IMR-90 (cell line): ENCODE data around the gene LRRC1. TPM values are rescaled to one million over a fixed set of nuclear protein-coding genes. Genes with fewer than 3 reads are reported as not detected.

Experiments
- ATAC-seq: fragments of 200-7000 bp; cut with Tn5 transposase; 2 replicates; pipeline ENCODE4 v1.9.1; 2020; ENCODE audit warnings: low read depth, mild to moderate bottlenecking, moderate library complexity
- BruUV-seq: library from RNA; stranded (reverse); fragments of 400-500 nt; replicated peaks from 2 replicates; lab custom pipeline; 2021; lab: Mats Ljungman, UMichigan
- CTCF ChIA-PET: fragments of 300-600 bp; formaldehyde crosslinking; extraction: SDS; loops from one replicate; lab custom pipeline; 2021; ENCODE audit warnings: antibody characterized with exemption; lab: Yijun Ruan, JAX
- POLR2A ChIA-PET: fragments of 300-600 bp; sonication (Branson Sonifier 250); formaldehyde crosslinking; loops from one replicate; lab custom pipeline; 2022; ENCODE audit warnings: antibody characterized with exemption; ENCODE audit not compliant: unreplicated experiment; lab: Charles Lee
- DNase-seq: peaks from one replicate; pipeline ENCODE4 v3.0.0; 2013
- H2AFZ ChIP-seq: replicated peaks from 2 replicates; pipeline ENCODE3; 2013; ENCODE audit warnings: low read length, mild to moderate bottlenecking; ENCODE audit not compliant: poor library complexity
- H2AK5ac ChIP-seq: 2 replicates; pipeline ENCODE4 v1.6.1; 2013; ENCODE audit warnings: low read depth, low read length, inconsistent platforms
- H2AK9ac ChIP-seq: replicated peaks from 2 replicates; pipeline ENCODE3; 2013; ENCODE audit warnings: mild to moderate bottlenecking, low read depth, low read length, moderate library complexity; ENCODE audit not compliant: poor library complexity
- H2BK120ac ChIP-seq: 2 replicates; pipeline ENCODE4 v1.6.1; 2013; ENCODE audit warnings: low read depth, low read length, inconsistent platforms
- H2BK15ac ChIP-seq: 3 replicates; pipeline ENCODE4 v1.6.1; 2013; ENCODE audit warnings: low read depth, low read length, inconsistent platforms
- H2BK20ac ChIP-seq: 2 replicates; pipeline ENCODE4 v1.6.1; 2013; ENCODE audit warnings: low read depth, mild to moderate bottlenecking, inconsistent platforms, low read length, moderate library complexity
- H2BK5ac ChIP-seq: 2 replicates; pipeline ENCODE4 v1.6.1; 2013; ENCODE audit warnings: mild to moderate bottlenecking, low read depth, low read length, inconsistent platforms; ENCODE audit not compliant: poor library complexity, severe bottlenecking
- H3K14ac ChIP-seq: replicated peaks from 2 replicates; pipeline ENCODE4 v1.6.1; 2013; ENCODE audit warnings: low read depth, low read length, inconsistent platforms
- H3K18ac ChIP-seq: 2 replicates; pipeline ENCODE4 v1.6.1; 2013; ENCODE audit warnings: low read depth, low read length, control low read depth
- H3K23ac ChIP-seq: 2 replicates; pipeline ENCODE4 v1.6.1; 2013; ENCODE audit warnings: low read depth, low read length, inconsistent platforms
- H3K27ac ChIP-seq: 2 replicates; pipeline ENCODE4 v1.5.1; 2013; ENCODE audit warnings: mild to moderate bottlenecking, control low read depth, low read length; ENCODE audit not compliant: insufficient read depth
- H3K27me3 ChIP-seq: 2 replicates; pipeline ENCODE4 v1.6.1; 2013; ENCODE audit warnings: low read length; ENCODE audit not compliant: control insufficient read depth, insufficient read depth
- H3K36me3 ChIP-seq: 2 replicates; pipeline ENCODE4 v1.6.1; 2013; ENCODE audit warnings: low read length, mixed read lengths; ENCODE audit not compliant: control insufficient read depth, insufficient read depth
- H3K4ac ChIP-seq: 2 replicates; pipeline ENCODE4 v1.6.1; 2013; ENCODE audit warnings: low read depth, low read length, inconsistent platforms
- H3K4me1 ChIP-seq: 2 replicates; pipeline ENCODE4 v1.6.1; 2013; ENCODE audit warnings: low read length, mixed read lengths; ENCODE audit not compliant: control insufficient read depth, insufficient read depth
- H3K4me2 ChIP-seq: 2 replicates; pipeline ENCODE4 v1.6.1; 2013; ENCODE audit warnings: low read depth, mild to moderate bottlenecking, control low read depth, low read length, moderate library complexity
- H3K4me3 ChIP-seq: 2 replicates; pipeline ENCODE4 v1.5.1; 2013; ENCODE audit warnings: low read depth, mild to moderate bottlenecking, control low read depth, low read length, moderate library complexity; ENCODE audit not compliant: insufficient read depth
- H3K56ac ChIP-seq: 2 replicates; pipeline ENCODE4 v1.6.1; 2013; ENCODE audit warnings: low read length, inconsistent platforms; ENCODE audit not compliant: insufficient read depth; ENCODE audit errors: extremely low read depth
- H3K79me1 ChIP-seq, 2 experiments: 2 replicates each; pipeline ENCODE4 v1.6.1; 2013; ENCODE audit warnings: low read length in 2 of 2, inconsistent platforms in 1 of 2, low read depth in 1 of 2
- H3K9ac ChIP-seq: 2 replicates; pipeline ENCODE4 v1.6.1; 2013; ENCODE audit warnings: low read depth, low read length, control low read depth
- H3K9me1 ChIP-seq: 2 replicates; pipeline ENCODE4 v1.6.1; 2013; ENCODE audit warnings: low read length, inconsistent platforms; ENCODE audit not compliant: insufficient read depth
- H3K9me3 ChIP-seq: 2 replicates; pipeline ENCODE4 v1.6.1; 2013; ENCODE audit warnings: low read length; ENCODE audit not compliant: control insufficient read depth, insufficient read depth
- H4K20me1 ChIP-seq: 2 replicates; pipeline ENCODE4 v1.6.1; 2013; ENCODE audit warnings: low read length, inconsistent platforms; ENCODE audit not compliant: insufficient read depth
- H4K5ac ChIP-seq: 2 replicates; pipeline ENCODE4 v1.6.1; 2013; ENCODE audit warnings: mild to moderate bottlenecking, low read depth, low read length, control low read depth
- H4K8ac ChIP-seq, 2 experiments: 2 replicates each; pipeline ENCODE4 v1.6.1; 2013; ENCODE audit warnings: low read depth in 2 of 2, low read length in 2 of 2, control low read depth in 1 of 2, inconsistent platforms in 1 of 2
- H4K91ac ChIP-seq: 2 replicates; pipeline ENCODE4 v1.6.1; 2013; ENCODE audit warnings: low read depth, low read length, inconsistent platforms; ENCODE audit not compliant: insufficient read depth
- FOS ChIP-seq: fragments of 150-350 bp; IDR thresholded peaks from 2 replicates; pipeline ENCODE4 v1.6.1; 2016; ENCODE audit warnings: low read depth, low read length
- MAFK ChIP-seq: IDR thresholded peaks from 2 replicates; pipeline ENCODE4 v1.6.1; 2012; ENCODE audit warnings: low read depth, low read length, improper control_type of control experiment
- WGBS, 2 experiments: methylation state at CpG; one replicate each; pipeline versions ENCODE4 v1.1.5 to v1.1.7; 2013; ENCODE audit warnings: missing lambda C conversion rate in 2 of 2; ENCODE audit not compliant: insufficient read length in 1 of 2; ENCODE audit errors: extremely low coverage in 2 of 2; 5-methylcytosine and 5-hydroxymethylcytosine counted together
- dilution Hi-C: fragments of 300-500 bp; cut with HindIII; formaldehyde crosslinking; loops from one replicate; pipeline ENCODE4 v1.14.3; 2018; ENCODE audit warnings: low sequenced_read_pairs; ENCODE audit not compliant: unreplicated experiment
- in situ Hi-C: fragments of 300-500 bp; cut with MboI; formaldehyde crosslinking; loops from 3 replicates; pipeline ENCODE4 v1.14.3; 2019; ENCODE audit warnings: low sequenced_read_pairs, inconsistent platforms, mixed read lengths
- intact Hi-C: fragments of 100-400 bp; cut with micrococcal nuclease; formaldehyde crosslinking; loops from 2 replicates; pipeline ENCODE4 v1.10.0; 2022
- polyA plus RNA-seq, 3 experiments: library from polyadenylated mRNA; depleted of rRNA; stranded (reverse); fragments of >200 nt; gene quantifications; 2 replicates each; pipeline ENCODE4 v1.2.3, GENCODE V29; 2012; ENCODE audit warnings: low replicate concordance in 1 of 3
- total RNA-seq: library from RNA; depleted of rRNA; stranded (reverse); fragments of >200 nt; gene quantifications from 2 replicates; pipeline ENCODE4 v1.2.3, GENCODE V29; 2012

The LRRC1 gene
- total and polyA plus RNA-seq, 2 of the 4 experiments (the other 2 are of a cell fraction): 5.1 to 6.1 TPM

DNA sequence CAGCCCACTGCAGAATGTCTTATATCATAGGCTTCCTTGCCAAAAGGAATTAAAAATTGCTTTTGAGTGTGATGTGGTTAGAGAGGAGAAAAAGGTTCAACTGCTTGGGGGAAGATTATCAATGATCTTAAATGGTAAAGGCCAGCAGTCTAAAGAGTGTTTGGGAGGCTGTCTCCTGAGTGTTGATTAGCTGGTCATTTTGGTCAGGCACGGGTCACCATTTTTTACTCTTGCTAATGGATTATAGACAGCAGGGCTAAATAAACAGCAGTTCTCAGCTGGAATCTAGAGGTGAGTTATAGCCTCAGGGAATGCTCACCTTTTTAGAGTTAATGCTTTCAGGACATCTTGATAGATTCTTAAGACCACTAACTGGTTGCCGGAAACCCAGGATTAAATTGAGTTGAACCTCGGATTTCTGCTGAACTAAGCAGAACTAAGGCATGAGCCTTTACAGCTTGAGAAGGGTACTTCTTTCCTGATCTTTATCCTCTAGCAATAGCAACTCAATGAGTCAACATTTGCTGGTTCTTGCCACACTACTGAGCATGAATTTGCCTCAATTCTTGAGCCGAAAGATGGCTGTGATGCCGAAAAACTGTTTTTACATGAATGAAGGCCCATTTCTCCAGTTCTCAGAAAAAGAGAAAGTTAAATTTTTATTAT lies 120.4 kb downstream of the LRRC1 start:
- Histone ChIP-seq H3K56ac (no peak overlapping the region), H2BK20ac (no peak overlapping the region), H4K91ac (no peak overlapping the region), H2AFZ (no peak overlapping the region), H3K27ac (no peak overlapping the region), H2AK9ac (no peak overlapping the region), H3K4me2 (no peak overlapping the region), H3K9me3 (no peaks in the 10 kb centered on the region), H4K8ac (no peak overlapping the region), H4K20me1 (no peaks in the 10 kb centered on the region), H3K23ac (no peak overlapping the region), H3K4me1 (no peaks in the 10 kb centered on the region), H2BK5ac (no peak overlapping the region), H2BK15ac (no peak overlapping the region), H3K27me3 (no peaks in the 10 kb centered on the region), H4K5ac (no peak overlapping the region), H3K9ac (no peak overlapping the region), H3K9me1 (peaks cover 3% of the 10 kb centered on the region; the same call in 1 of the 2 replicates), H3K79me1 (no peaks in the 10 kb centered on the region; a peak in 1 of 4 replicates), H3K14ac (no peak overlapping the region), H2BK120ac (no peak overlapping the region), H3K4ac (no peak overlapping the region), H3K36me3 (peaks cover 7% of the 10 kb centered on the region), H3K4me3 (no peak overlapping the region), H2AK5ac (no peak overlapping the region), H3K18ac (no peak overlapping the region)
- CTCF ChIA-PET: no interaction called here
- TF ChIP-seq MAFK (peak; percentile 75), FOS (no peak)
- DNase-seq: peak; percentile 18
- no TSS peak for BruUV-seq
- dilution Hi-C loops: no loop called here
- intact Hi-C loops: no loop called here
- in situ Hi-C loops: no loop called here
- POLR2A ChIA-PET: no interaction called here
- 42% methylated on average over 2 of the region's 5 CpGs; no CpG with 5 or more reads in 1 of the 2 experiments for WGBS, 2 experiments
- no peak for ATAC-seq
